OCI-LY1 (cell line): ENCODE data around the gene IFT22.
"Not testable (repeated sequence)": the region's sequence is repeated elsewhere in the genome, so short reads cannot be mapped to it uniquely, and the experiment has no call there.

Source experiments
- H2AFZ ChIP-seq: fragments of 200-600 bp; sonication (generic), shearing (Covaris generic); 2 replicates; pipeline ENCODE4 v1.6.0; 2014; ENCODE audit warnings: antibody characterized with exemption, mild to moderate bottlenecking, low read length
- H3F3A ChIP-seq: fragments of 200-600 bp; sonication (generic), shearing (Covaris generic); 2 replicates; pipeline ENCODE4 v1.6.0; 2014; ENCODE audit warnings: mild to moderate bottlenecking, antibody characterized with exemption, low read length, moderate library complexity; ENCODE audit not compliant: insufficient read depth
- H3K27ac ChIP-seq: fragments of 200-600 bp; sonication (generic); 2 replicates; pipeline ENCODE4 v1.5.1; 2014; ENCODE audit warnings: low read length, mixed run types, mild to moderate bottlenecking, low read depth; ENCODE audit not compliant: poor library complexity, severe bottlenecking
- H3K27me3 ChIP-seq: fragments of 200-600 bp; sonication (generic); 2 replicates; pipeline ENCODE4 v1.6.0; 2014; ENCODE audit warnings: antibody characterized with exemption, mild to moderate bottlenecking, low read length, moderate library complexity; ENCODE audit not compliant: insufficient read depth
- H3K36me3 ChIP-seq: fragments of 200-600 bp; sonication (generic); 2 replicates; pipeline ENCODE4 v1.6.1; 2014; ENCODE audit warnings: mild to moderate bottlenecking, antibody characterized with exemption, low read length, moderate library complexity, mixed read lengths; ENCODE audit not compliant: insufficient read depth
- H3K4me1 ChIP-seq: fragments of 200-600 bp; sonication (generic); 2 replicates; pipeline ENCODE4 v1.5.1; 2014; ENCODE audit warnings: mild to moderate bottlenecking, low read length, moderate library complexity; ENCODE audit not compliant: insufficient read depth, severe bottlenecking
- H3K4me2 ChIP-seq: fragments of 200-600 bp; sonication (generic), shearing (Covaris generic); 2 replicates; pipeline ENCODE4 v1.6.1; 2014; ENCODE audit warnings: low read length
- H3K4me3 ChIP-seq: fragments of 200-600 bp; sonication (generic); 2 replicates; pipeline ENCODE4 v1.5.1; 2014; ENCODE audit warnings: low read length, low read depth, mild to moderate bottlenecking, mixed read lengths; ENCODE audit not compliant: poor library complexity, severe bottlenecking
- H3K79me2 ChIP-seq: fragments of 200-600 bp; shearing (Covaris generic); 2 replicates; pipeline ENCODE4 v1.6.1; 2016; ENCODE audit warnings: mixed run types, low read length, mixed read lengths; ENCODE audit not compliant: insufficient read depth
- H3K9ac ChIP-seq: fragments of 200-600 bp; sonication (generic), shearing (Covaris generic); 2 replicates; pipeline ENCODE4 v1.6.1; 2014; ENCODE audit warnings: mild to moderate bottlenecking, low read length, mixed read lengths
- H3K9me2 ChIP-seq: fragments of 200-600 bp; sonication (generic), shearing (Covaris generic); 2 replicates; pipeline ENCODE4 v1.6.1; 2014; ENCODE audit warnings: low read depth, mild to moderate bottlenecking, low read length, mixed read lengths
- H3K9me3 ChIP-seq: fragments of 200-600 bp; shearing (Covaris generic); 2 replicates; pipeline ENCODE4 v1.6.1; 2014; ENCODE audit warnings: low read length, mixed read lengths
- H4K20me1 ChIP-seq: fragments of 200-600 bp; sonication (generic), shearing (Covaris generic); 2 replicates; pipeline ENCODE4 v1.6.0; 2016; ENCODE audit warnings: mild to moderate bottlenecking, low read length; ENCODE audit not compliant: insufficient read depth
- CTCF ChIP-seq: fragments of 200-600 bp; sonication (generic), shearing (Covaris generic); IDR thresholded peaks from 2 replicates; pipeline ENCODE4 v1.5.1; 2017; ENCODE audit warnings: mild to moderate bottlenecking, antibody characterized with exemption, low read length, moderate library complexity, mixed read lengths
- EZH2 ChIP-seq: fragments of 200-600 bp; sonication (generic), shearing (Covaris generic); IDR thresholded peaks from 2 replicates; pipeline ENCODE4 v1.8.0; 2017; ENCODE audit warnings: borderline replicate concordance, mixed run types, mild to moderate bottlenecking, antibody characterized with exemption, low read length, moderate library complexity, mixed read lengths

The IFT22 gene

GRCh38 chr7:101294039-101294831 lies 27.4 kb downstream of the IFT22 start:
- no peaks in the 10 kb centered on the region for H3F3A ChIP-seq
- H3K36me3 ChIP-seq = no peaks in the 10 kb centered on the region
- H3K9ac ChIP-seq = no peak overlapping the region
- no peak overlapping the region for H3K4me3 ChIP-seq
- H3K9me3 ChIP-seq = no peaks in the 10 kb centered on the region
- no peaks in the 10 kb centered on the region for H4K20me1 ChIP-seq
- no peak overlapping the region for H3K4me2 ChIP-seq
- TF ChIP-seq CTCF (no peak), EZH2 (no peak)
- H2AFZ ChIP-seq = no peak overlapping the region
- no peaks in the 10 kb centered on the region for H3K9me2 ChIP-seq
- H3K4me1 ChIP-seq = peaks cover 6% of the 10 kb centered on the region
- no peak overlapping the region for H3K27ac ChIP-seq
- peaks cover 4% of the 10 kb centered on the region; the same call in 1 of the 2 replicates for H3K27me3 ChIP-seq
- no peaks in the 10 kb centered on the region for H3K79me2 ChIP-seq

- H3K36me3 ChIP-seq, H2AFZ ChIP-seq, H3K27ac ChIP-seq, H3F3A ChIP-seq, H3K4me1 ChIP-seq, H3K4me2 ChIP-seq, H3K4me3 ChIP-seq, H3K27me3 ChIP-seq, H4K20me1 ChIP-seq, H3K9me2 ChIP-seq, H3K79me2 ChIP-seq, H3K9me3 ChIP-seq, H3K9ac ChIP-seq: not testable (repeated sequence)
These were observed 28.3 kb downstream of the IFT22 start for GRCh38 chr7:101293069-101294021.

- H3K4me3 ChIP-seq, H3K27me3 ChIP-seq, H3K9ac ChIP-seq, H3K9me3 ChIP-seq, H3K9me2 ChIP-seq, H3F3A ChIP-seq, H2AFZ ChIP-seq, H3K27ac ChIP-seq, H3K36me3 ChIP-seq, H3K79me2 ChIP-seq, H3K4me1 ChIP-seq, H3K4me2 ChIP-seq, H4K20me1 ChIP-seq: not testable (repeated sequence)
These were observed 29.0 kb downstream of the IFT22 start for GRCh38 chr7:101292566-101292965.

GRCh38 chr7:101290186-101291037 lies 31.2 kb downstream of the IFT22 start:
- not testable (repeated sequence) for H2AFZ ChIP-seq, H3K4me3 ChIP-seq, H3K27me3 ChIP-seq, H3K79me2 ChIP-seq, H3K9me2 ChIP-seq, H3K9me3 ChIP-seq, H3K4me1 ChIP-seq, H3K27ac ChIP-seq, H4K20me1 ChIP-seq, H3F3A ChIP-seq, H3K9ac ChIP-seq, H3K36me3 ChIP-seq
- TF ChIP-seq CTCF = peak; percentile 73
- peak overlapping the region; percentile 1; the same call in 1 of the 2 replicates for H3K4me2 ChIP-seq

- H3K27ac ChIP-seq, H3K27me3 ChIP-seq, H3K9me2 ChIP-seq, H3K4me1 ChIP-seq, H3K4me2 ChIP-seq, H3K36me3 ChIP-seq, H3K9ac ChIP-seq, H3K9me3 ChIP-seq, H2AFZ ChIP-seq, H3K79me2 ChIP-seq, H4K20me1 ChIP-seq, H3F3A ChIP-seq, H3K4me3 ChIP-seq: not testable (repeated sequence)
These were observed 31.9 kb downstream of the IFT22 start for GRCh38 chr7:101289687-101290086.
